IMR-90 (cell line): Measurements from ENCODE around the gene KDM5A. TPM values are rescaled to one million over a fixed set of nuclear protein-coding genes. Genes with fewer than 3 reads are reported as not detected.

Source experiments
- ATAC-seq: fragments of 200-7000 bp; cut with Tn5 transposase; 2 replicates; pipeline ENCODE4 v1.9.1; 2020; ENCODE audit warnings: low read depth, mild to moderate bottlenecking, moderate library complexity
- BruUV-seq: library from RNA; stranded (reverse); fragments of 400-500 nt; replicated peaks from 2 replicates; lab custom pipeline; 2021; lab: Mats Ljungman, UMichigan
- CTCF ChIA-PET: fragments of 300-600 bp; formaldehyde crosslinking; extraction: SDS; loops from one replicate; lab custom pipeline; 2021; ENCODE audit warnings: antibody characterized with exemption; lab: Yijun Ruan, JAX
- POLR2A ChIA-PET: fragments of 300-600 bp; sonication (Branson Sonifier 250); formaldehyde crosslinking; loops from one replicate; lab custom pipeline; 2022; ENCODE audit warnings: antibody characterized with exemption; ENCODE audit not compliant: unreplicated experiment; lab: Charles Lee
- DNase-seq: peaks from one replicate; pipeline ENCODE4 v3.0.0; 2013
- H2AFZ ChIP-seq: replicated peaks from 2 replicates; pipeline ENCODE3; 2013; ENCODE audit warnings: low read length, mild to moderate bottlenecking; ENCODE audit not compliant: poor library complexity
- H2AK5ac ChIP-seq: 2 replicates; pipeline ENCODE4 v1.6.1; 2013; ENCODE audit warnings: low read depth, low read length, inconsistent platforms
- H2AK9ac ChIP-seq: replicated peaks from 2 replicates; pipeline ENCODE3; 2013; ENCODE audit warnings: mild to moderate bottlenecking, low read depth, low read length, moderate library complexity; ENCODE audit not compliant: poor library complexity
- H2BK120ac ChIP-seq: 2 replicates; pipeline ENCODE4 v1.6.1; 2013; ENCODE audit warnings: low read depth, low read length, inconsistent platforms
- H2BK15ac ChIP-seq: 3 replicates; pipeline ENCODE4 v1.6.1; 2013; ENCODE audit warnings: low read depth, low read length, inconsistent platforms
- H2BK20ac ChIP-seq: 2 replicates; pipeline ENCODE4 v1.6.1; 2013; ENCODE audit warnings: low read depth, mild to moderate bottlenecking, inconsistent platforms, low read length, moderate library complexity
- H2BK5ac ChIP-seq: 2 replicates; pipeline ENCODE4 v1.6.1; 2013; ENCODE audit warnings: mild to moderate bottlenecking, low read depth, low read length, inconsistent platforms; ENCODE audit not compliant: poor library complexity, severe bottlenecking
- H3K14ac ChIP-seq: replicated peaks from 2 replicates; pipeline ENCODE4 v1.6.1; 2013; ENCODE audit warnings: low read depth, low read length, inconsistent platforms
- H3K18ac ChIP-seq: 2 replicates; pipeline ENCODE4 v1.6.1; 2013; ENCODE audit warnings: low read depth, low read length, control low read depth
- H3K23ac ChIP-seq: 2 replicates; pipeline ENCODE4 v1.6.1; 2013; ENCODE audit warnings: low read depth, low read length, inconsistent platforms
- H3K27ac ChIP-seq: 2 replicates; pipeline ENCODE4 v1.5.1; 2013; ENCODE audit warnings: mild to moderate bottlenecking, control low read depth, low read length; ENCODE audit not compliant: insufficient read depth
- H3K27me3 ChIP-seq: 2 replicates; pipeline ENCODE4 v1.6.1; 2013; ENCODE audit warnings: low read length; ENCODE audit not compliant: control insufficient read depth, insufficient read depth
- H3K36me3 ChIP-seq: 2 replicates; pipeline ENCODE4 v1.6.1; 2013; ENCODE audit warnings: low read length, mixed read lengths; ENCODE audit not compliant: control insufficient read depth, insufficient read depth
- H3K4ac ChIP-seq: 2 replicates; pipeline ENCODE4 v1.6.1; 2013; ENCODE audit warnings: low read depth, low read length, inconsistent platforms
- H3K4me1 ChIP-seq: 2 replicates; pipeline ENCODE4 v1.6.1; 2013; ENCODE audit warnings: low read length, mixed read lengths; ENCODE audit not compliant: control insufficient read depth, insufficient read depth
- H3K4me2 ChIP-seq: 2 replicates; pipeline ENCODE4 v1.6.1; 2013; ENCODE audit warnings: low read depth, mild to moderate bottlenecking, control low read depth, low read length, moderate library complexity
- H3K4me3 ChIP-seq: 2 replicates; pipeline ENCODE4 v1.5.1; 2013; ENCODE audit warnings: low read depth, mild to moderate bottlenecking, control low read depth, low read length, moderate library complexity; ENCODE audit not compliant: insufficient read depth
- H3K56ac ChIP-seq: 2 replicates; pipeline ENCODE4 v1.6.1; 2013; ENCODE audit warnings: low read length, inconsistent platforms; ENCODE audit not compliant: insufficient read depth; ENCODE audit errors: extremely low read depth
- H3K79me1 ChIP-seq, 2 experiments: 2 replicates each; pipeline ENCODE4 v1.6.1; 2013; ENCODE audit warnings: low read length in 2 of 2, inconsistent platforms in 1 of 2, low read depth in 1 of 2
- H3K9ac ChIP-seq: 2 replicates; pipeline ENCODE4 v1.6.1; 2013; ENCODE audit warnings: low read depth, low read length, control low read depth
- H3K9me1 ChIP-seq: 2 replicates; pipeline ENCODE4 v1.6.1; 2013; ENCODE audit warnings: low read length, inconsistent platforms; ENCODE audit not compliant: insufficient read depth
- H3K9me3 ChIP-seq: 2 replicates; pipeline ENCODE4 v1.6.1; 2013; ENCODE audit warnings: low read length; ENCODE audit not compliant: control insufficient read depth, insufficient read depth
- H4K20me1 ChIP-seq: 2 replicates; pipeline ENCODE4 v1.6.1; 2013; ENCODE audit warnings: low read length, inconsistent platforms; ENCODE audit not compliant: insufficient read depth
- H4K5ac ChIP-seq: 2 replicates; pipeline ENCODE4 v1.6.1; 2013; ENCODE audit warnings: mild to moderate bottlenecking, low read depth, low read length, control low read depth
- H4K8ac ChIP-seq, 2 experiments: 2 replicates each; pipeline ENCODE4 v1.6.1; 2013; ENCODE audit warnings: low read depth in 2 of 2, low read length in 2 of 2, control low read depth in 1 of 2, inconsistent platforms in 1 of 2
- H4K91ac ChIP-seq: 2 replicates; pipeline ENCODE4 v1.6.1; 2013; ENCODE audit warnings: low read depth, low read length, inconsistent platforms; ENCODE audit not compliant: insufficient read depth
- CHD1 ChIP-seq: IDR thresholded peaks from 2 replicates; pipeline ENCODE4 v1.6.1; 2012; ENCODE audit warnings: low read depth, low read length, improper control_type of control experiment
- FOS ChIP-seq: fragments of 150-350 bp; IDR thresholded peaks from 2 replicates; pipeline ENCODE4 v1.6.1; 2016; ENCODE audit warnings: low read depth, low read length
- NFE2L2 ChIP-seq: fragments of 150-350 bp; IDR thresholded peaks from 2 replicates; pipeline ENCODE4 v1.6.1; 2016; ENCODE audit warnings: low read depth, mild to moderate bottlenecking, low read length
- POLR2A ChIP-seq: IDR thresholded peaks from 2 replicates; pipeline ENCODE4 v1.6.1; 2012; ENCODE audit warnings: mild to moderate bottlenecking, low read depth, low read length
- RCOR1 ChIP-seq: IDR thresholded peaks from 2 replicates; pipeline ENCODE4 v1.6.1; 2012; ENCODE audit warnings: mild to moderate bottlenecking, low read length, improper control_type of control experiment; ENCODE audit not compliant: insufficient replicate concordance
- SMC3 ChIP-seq: fragments of 150-350 bp; IDR thresholded peaks from 2 replicates; pipeline ENCODE4 v1.6.1; 2016; ENCODE audit warnings: low read depth, mild to moderate bottlenecking, antibody characterized with exemption, low read length, moderate library complexity
- WGBS, 2 experiments: methylation state at CpG; one replicate each; pipeline versions ENCODE4 v1.1.5 to v1.1.7; 2013; ENCODE audit warnings: missing lambda C conversion rate in 2 of 2; ENCODE audit not compliant: insufficient read length in 1 of 2; ENCODE audit errors: extremely low coverage in 2 of 2; 5-methylcytosine and 5-hydroxymethylcytosine counted together
- dilution Hi-C: fragments of 300-500 bp; cut with HindIII; formaldehyde crosslinking; loops from one replicate; pipeline ENCODE4 v1.14.3; 2018; ENCODE audit warnings: low sequenced_read_pairs; ENCODE audit not compliant: unreplicated experiment
- in situ Hi-C: fragments of 300-500 bp; cut with MboI; formaldehyde crosslinking; loops from 3 replicates; pipeline ENCODE4 v1.14.3; 2019; ENCODE audit warnings: low sequenced_read_pairs, inconsistent platforms, mixed read lengths
- intact Hi-C: fragments of 100-400 bp; cut with micrococcal nuclease; formaldehyde crosslinking; loops from 2 replicates; pipeline ENCODE4 v1.10.0; 2022
- polyA plus RNA-seq, 3 experiments: library from polyadenylated mRNA; depleted of rRNA; stranded (reverse); fragments of >200 nt; gene quantifications; 2 replicates each; pipeline ENCODE4 v1.2.3, GENCODE V29; 2012; ENCODE audit warnings: low replicate concordance in 1 of 3
- total RNA-seq: library from RNA; depleted of rRNA; stranded (reverse); fragments of >200 nt; gene quantifications from 2 replicates; pipeline ENCODE4 v1.2.3, GENCODE V29; 2012

The KDM5A gene
- total and polyA plus RNA-seq, 2 of the 4 experiments (the other 2 are of a cell fraction) = 7.9 to 95.9 TPM

- Histone ChIP-seq H2BK20ac (no peak overlapping the region), H2AFZ (no peak overlapping the region), H3K4me1 (peaks cover 2% of the 10 kb centered on the region), H4K5ac (no peak overlapping the region), H4K91ac (no peak overlapping the region), H3K27me3 (no peaks in the 10 kb centered on the region), H2AK5ac (no peak overlapping the region), H3K9ac (no peak overlapping the region), H3K14ac (no peak overlapping the region), H3K18ac (no peak overlapping the region), H4K20me1 (peaks cover 3% of the 10 kb centered on the region; the same call in 1 of the 2 replicates), H3K27ac (no peak overlapping the region), H2BK120ac (no peak overlapping the region), H3K56ac (no peak overlapping the region), H3K4me2 (no peak overlapping the region), H3K9me3 (no peaks in the 10 kb centered on the region), H4K8ac (no peak overlapping the region), H3K4me3 (no peak overlapping the region), H2AK9ac (no peak overlapping the region), H3K4ac (no peak overlapping the region), H3K23ac (no peak overlapping the region), H2BK15ac (no peak overlapping the region), H3K36me3 (peaks cover 30% of the 10 kb centered on the region), H3K79me1 (peaks cover 10 to 12% of the 10 kb centered on the region in 2 experiments; a peak in 2 of 4 replicates), H3K9me1 (peaks cover 5% of the 10 kb centered on the region; the same call in 1 of the 2 replicates), H2BK5ac (no peak overlapping the region)
- in situ Hi-C loops (no loop called here), dilution Hi-C loops (no loop called here), intact Hi-C loops (loop anchor here (5.0 kb wide), 1 partner anchor 40 kb away; no protein-coding TSS in a partner anchor)
- WGBS, 2 experiments = no CpG with 5 or more reads among the region's 1 CpG
- POLR2A ChIA-PET = no interaction called here
- peak; percentile 51 for DNase-seq
- TF ChIP-seq CHD1 (no peak), RCOR1 (no peak), NFE2L2 (no peak), SMC3 (no peak), FOS (no peak), POLR2A (no peak)
- ATAC-seq = peak; percentile 35; the same call in 1 of the 2 replicates
- no TSS peak for BruUV-seq
- CTCF ChIA-PET = no interaction called here
Measured at GRCh38 chr12:292186-292585, 96.9 kb downstream of the KDM5A start.
